ENCODE measurements around the gene RIOK2.

Gene RIOK2

GRCh38 chr5:97121848-97122247, 61.2 kb downstream of the RIOK2 start:
- no peak for DNase-seq

GRCh38 chr5:97120195-97120594, 62.9 kb downstream of the RIOK2 start:
- DNase-seq, result no peak

GRCh38 chr5:97119007-97119390, 64.0 kb downstream of the RIOK2 start:
- no peak for DNase-seq

- DNase-seq, result no peak
Measured at GRCh38 chr5:97118261-97119006, 64.6 kb downstream of the RIOK2 start.

GRCh38 chr5:97115932-97116331, 67.1 kb downstream of the RIOK2 start:
- no peak for DNase-seq

GRCh38 chr5:97112230-97112629, 70.8 kb downstream of the RIOK2 start:
- DNase-seq, result no peak

- DNase-seq, result no peak
Measured at GRCh38 chr5:97111616-97112015, 71.4 kb downstream of the RIOK2 start.

GRCh38 chr5:97111004-97111403, 72.0 kb downstream of the RIOK2 start:
- DNase-seq, result no peak

Measured in stimulated activated CD4-positive, alpha-beta T cell treated with anti-CD3 and anti-CD28 coated beads, Interleukin-4, amount 100 ng/mL, for 1 hour (primary cell).